Endometrial microvascular endothelial cells (primary cell): ENCODE data around the gene PDCD1. TPM values are rescaled to one million over a fixed set of nuclear protein-coding genes. Genes with fewer than 3 reads are reported as not detected.

ENCODE experiments used
- in situ Hi-C: cut with HindIII; loops from 2 replicates; pipeline ENCODE4 v1.10.0; 2017; ENCODE audit warnings: low sequenced_read_pairs, low pct_unique_long_range_greater_than_20kb; ENCODE audit errors: inconsistent ontology term
- total RNA-seq: library from RNA; depleted of rRNA; stranded (reverse); fragments of >200 nt; gene quantifications from one replicate; pipeline ENCODE4 v1.2.3, GENCODE V29; 2015; ENCODE audit errors: inconsistent ontology term

Gene PDCD1
- total RNA-seq, 1 donor from 2014 or later: not detected

DNA sequence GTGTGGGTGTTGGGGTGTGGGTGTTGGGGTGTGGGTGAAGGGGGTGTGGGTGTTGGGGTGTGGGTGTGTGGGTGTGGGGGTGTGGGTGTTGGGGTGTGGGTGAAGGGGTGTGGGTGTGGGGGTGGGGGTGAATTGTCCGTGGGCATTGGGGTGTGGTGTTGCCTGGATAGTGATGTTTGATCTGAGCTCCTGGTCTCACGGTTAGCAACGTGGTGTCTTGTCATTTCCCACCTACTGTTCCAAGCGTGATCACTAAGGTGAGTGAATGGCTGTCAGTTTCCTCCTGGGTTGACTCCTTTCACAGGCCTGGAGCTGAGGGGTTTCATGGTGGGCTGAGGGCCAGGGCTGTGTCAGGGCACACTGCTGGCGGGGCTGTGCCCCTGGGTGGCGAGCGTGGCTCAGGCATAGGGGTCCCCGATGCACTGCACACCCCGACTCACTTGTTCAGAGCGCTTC lies 38.1 kb upstream of the PDCD1 start:
- in situ Hi-C loops: no loop called here

DNA sequence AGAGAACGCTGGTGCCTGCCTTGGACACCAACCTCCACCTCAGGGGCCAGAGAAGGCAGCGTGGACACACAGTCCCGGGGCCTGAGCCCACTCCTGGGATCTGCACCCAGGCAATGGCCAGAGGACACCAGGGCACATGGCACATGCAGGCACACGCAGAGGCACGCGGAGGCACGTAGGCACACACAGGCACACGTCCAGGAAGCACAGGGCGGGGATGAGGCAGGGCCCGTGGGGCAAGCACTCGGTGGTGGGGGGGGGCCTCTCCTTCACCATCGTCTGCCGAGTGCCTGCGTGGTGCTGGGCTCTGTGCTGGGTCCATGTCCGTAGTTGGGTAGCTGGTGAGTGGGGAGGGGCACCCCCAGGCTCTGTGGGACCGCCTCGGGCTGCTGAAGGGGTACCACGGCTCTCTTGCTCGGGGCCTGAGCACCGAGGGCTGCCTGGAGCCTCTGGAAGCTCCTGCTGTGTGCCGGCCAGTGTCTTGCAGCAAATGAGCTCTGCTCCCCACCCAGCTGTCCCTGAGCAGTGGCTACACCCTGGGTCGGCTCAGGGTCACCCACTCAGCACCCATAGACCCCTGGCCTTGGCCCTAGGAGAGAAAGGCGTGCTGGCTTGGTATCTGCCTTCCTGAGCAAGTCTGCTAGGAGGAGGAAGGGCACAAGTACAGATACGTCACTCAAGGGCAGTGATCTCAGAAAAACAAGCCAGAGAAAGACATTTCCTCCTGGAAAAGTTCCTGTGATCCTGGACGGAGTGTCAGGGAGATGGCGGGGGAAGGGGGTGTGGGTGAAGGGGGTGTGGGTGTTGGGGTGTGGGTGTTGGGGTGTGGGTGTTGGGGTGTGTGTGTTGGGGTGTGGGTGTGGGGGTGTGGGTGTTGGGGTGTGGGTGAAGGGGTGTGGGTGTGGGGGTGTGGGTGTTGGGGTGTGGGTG lies 37.3 kb upstream of the PDCD1 start:
- in situ Hi-C loops: no loop called here

DNA sequence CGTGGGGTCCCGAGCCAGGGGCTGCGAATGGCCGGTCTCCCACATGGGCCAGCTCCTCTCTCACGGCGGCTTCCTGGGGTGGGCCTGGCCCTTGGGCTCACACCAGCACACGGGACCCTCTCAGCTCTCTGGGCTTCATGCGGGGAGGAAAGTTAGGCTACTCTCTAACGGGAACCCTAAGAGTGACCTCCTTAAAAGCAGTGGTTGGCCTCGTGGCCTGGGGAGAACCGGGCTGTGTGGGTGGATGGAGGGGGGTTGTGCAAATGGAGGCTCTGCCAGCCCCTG lies 36.7 kb upstream of the PDCD1 start:
- in situ Hi-C loops: no loop called here

DNA sequence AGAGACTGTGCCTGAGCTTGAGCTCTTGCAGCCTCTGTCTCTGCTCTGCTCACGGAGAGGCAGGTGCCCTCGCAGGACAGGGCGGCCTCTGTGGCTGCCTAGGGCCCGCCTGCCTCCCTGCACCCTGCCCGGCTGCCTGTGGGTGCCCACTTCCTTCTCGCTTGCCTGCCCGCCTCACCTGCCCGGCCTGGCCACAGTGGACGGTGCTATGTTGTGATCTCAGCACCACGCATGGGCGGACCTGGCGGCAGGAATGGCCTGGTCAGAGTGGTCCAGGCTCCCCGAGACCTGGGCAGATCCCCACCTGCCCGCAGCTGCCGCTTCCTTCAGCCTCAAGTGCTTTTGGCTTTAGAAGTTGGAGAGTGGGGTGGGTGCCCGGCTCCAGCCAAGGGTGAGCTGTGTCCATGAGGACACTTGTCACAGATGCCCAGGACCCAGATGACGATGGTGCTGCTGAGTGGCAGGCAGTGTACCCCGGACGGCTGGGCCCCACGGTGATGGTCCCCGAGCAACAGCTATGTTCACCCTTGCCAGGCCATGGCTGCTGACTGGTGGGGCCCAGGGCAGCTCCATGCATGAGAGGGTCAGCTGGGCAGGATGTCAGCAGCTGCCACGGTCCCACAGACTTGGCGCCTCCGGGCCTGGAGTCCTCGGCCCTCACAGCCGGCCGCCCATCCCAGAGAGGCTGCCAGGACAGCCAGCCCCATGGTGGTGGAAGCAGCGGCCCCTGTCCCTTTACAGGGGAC lies 36.2 kb upstream of the PDCD1 start:
- in situ Hi-C loops: no loop called here

DNA sequence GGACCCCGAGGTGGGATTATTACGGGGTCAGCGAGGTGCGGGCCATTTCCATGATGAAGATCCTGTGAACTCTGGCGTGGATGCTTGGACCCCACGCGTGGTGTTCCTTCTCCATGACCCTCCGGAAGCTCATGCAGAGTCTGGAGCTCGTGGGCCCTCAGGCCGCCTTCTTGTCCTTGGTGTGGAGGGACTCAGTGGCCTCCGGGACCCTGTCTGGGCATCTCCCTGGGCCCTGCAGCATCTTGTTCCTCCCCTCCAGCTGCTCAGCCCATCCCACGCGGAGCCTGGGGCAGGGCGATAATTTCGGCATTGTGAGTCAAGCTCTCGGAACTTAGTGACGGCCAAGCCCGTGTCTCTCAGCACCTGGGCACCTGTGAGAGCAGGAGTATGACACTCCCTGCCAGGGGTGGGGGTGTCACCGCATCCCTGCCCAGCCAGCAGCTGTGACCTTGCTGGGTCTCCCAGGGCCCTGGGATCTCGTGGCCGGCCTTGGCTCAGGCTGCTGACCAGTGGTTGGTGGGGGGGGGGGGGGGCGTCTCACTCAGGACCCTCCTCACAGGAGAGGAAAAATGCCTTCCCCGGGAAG lies 35.5 kb upstream of the PDCD1 start:
- in situ Hi-C loops: no loop called here

DNA sequence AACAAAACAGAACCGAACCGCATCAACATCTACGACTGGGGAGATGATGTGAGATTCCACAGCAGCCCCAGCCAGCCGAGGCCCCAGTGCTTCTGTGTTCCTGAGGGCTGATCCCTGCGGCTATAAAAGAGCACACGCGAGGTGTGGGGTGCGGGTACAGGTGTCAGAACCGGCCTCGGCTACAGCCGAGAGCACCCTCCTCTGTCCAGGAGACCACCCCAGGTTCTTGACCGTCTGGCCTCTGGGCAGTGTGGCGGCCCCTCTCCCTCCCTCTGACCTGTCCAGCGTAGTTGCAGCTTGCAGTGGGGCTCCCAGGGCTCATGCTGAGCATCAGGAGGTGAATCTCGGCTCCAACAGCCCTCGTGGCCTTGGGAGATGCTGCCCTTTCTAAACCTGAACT lies 34.6 kb upstream of the PDCD1 start:
- in situ Hi-C loops: no loop called here

DNA sequence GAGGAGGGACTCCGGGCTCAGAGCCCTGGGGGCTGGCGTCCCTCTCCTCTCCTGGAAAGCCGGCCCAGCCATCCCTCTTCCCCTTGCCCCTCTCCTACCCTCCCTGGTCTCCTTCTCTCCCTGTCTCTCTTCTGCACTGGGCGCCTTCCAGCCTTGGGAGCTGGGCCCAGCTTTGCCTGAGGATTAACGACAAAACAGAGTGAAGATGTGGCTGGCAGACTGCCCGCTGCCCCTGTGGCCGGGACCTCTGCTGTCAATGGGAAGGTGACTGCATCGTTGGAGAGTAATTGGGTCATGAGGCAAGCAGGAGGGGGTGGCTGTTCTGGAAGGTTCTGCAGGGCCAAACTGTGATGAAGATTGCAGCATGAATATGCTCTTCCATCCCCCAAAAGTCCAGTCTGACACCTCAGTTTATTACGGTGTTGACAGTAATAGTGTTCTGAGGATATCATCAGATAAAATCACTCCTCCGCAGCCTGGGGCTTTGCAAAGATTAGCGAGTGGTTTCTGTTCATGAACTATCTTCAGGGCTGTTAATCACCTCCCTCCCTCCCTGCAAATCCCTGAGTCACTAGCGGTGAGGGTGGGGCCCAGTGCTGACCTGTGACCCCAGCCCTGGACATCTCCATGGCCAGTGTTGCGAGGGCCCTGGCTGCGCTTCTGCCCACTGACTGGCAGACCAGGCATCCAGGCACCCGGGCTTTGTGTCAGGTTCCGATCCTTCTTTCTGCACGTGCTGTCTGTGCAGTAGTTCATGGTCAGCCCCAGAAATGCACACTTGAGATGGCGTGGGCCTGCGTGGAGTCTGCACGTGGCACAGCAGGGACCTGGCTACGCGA lies 33.8 kb upstream of the PDCD1 start:
- in situ Hi-C loops: no loop called here

DNA sequence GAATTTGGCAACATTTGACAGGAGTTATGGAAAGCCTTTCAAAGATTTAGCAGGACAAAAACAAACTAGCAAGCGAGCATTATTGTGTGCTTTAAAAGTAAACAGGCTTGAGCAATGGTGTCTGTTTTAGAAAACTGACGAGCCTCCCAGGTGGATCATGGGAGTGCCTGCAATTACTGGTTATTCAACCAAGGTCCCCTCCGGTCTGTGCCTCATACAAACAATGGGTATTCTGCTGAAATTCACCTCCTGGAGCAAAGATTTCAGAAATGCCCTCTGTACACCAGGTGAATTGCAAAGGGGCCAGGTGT lies 33.2 kb upstream of the PDCD1 start:
- in situ Hi-C loops: no loop called here

DNA sequence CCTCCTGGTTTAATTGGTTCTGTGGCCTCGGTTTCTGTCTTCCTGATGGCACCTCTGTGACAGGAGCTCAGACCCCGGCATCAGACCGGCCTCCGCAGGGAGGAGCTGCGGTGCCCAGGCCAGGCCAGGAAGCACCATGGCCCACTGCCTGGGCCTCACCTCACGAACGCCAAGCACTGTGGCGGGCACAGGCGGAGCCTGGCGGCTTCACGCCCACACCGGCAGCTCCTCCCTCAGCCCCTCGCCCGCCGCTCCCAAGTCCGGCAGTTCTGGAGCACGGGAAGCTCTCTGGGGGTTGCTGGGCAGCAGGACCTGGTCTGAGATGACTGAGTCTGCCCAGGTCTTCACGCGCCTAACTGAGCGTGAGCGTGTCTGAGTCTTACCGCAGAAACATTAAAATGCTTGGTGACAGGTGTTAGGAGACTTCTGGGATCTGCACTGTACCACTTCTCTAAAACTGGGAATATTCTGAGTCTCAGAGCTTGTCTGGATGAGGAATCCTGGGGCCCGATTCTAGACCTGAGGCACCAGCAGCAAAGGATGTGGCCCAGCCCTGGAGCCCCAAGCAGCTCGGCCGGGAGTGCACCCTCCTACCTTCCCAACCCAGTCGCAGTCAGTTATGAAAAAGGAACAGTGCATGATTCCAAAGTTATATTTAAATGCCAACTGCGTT lies 32.8 kb upstream of the PDCD1 start:
- in situ Hi-C loops: no loop called here

DNA sequence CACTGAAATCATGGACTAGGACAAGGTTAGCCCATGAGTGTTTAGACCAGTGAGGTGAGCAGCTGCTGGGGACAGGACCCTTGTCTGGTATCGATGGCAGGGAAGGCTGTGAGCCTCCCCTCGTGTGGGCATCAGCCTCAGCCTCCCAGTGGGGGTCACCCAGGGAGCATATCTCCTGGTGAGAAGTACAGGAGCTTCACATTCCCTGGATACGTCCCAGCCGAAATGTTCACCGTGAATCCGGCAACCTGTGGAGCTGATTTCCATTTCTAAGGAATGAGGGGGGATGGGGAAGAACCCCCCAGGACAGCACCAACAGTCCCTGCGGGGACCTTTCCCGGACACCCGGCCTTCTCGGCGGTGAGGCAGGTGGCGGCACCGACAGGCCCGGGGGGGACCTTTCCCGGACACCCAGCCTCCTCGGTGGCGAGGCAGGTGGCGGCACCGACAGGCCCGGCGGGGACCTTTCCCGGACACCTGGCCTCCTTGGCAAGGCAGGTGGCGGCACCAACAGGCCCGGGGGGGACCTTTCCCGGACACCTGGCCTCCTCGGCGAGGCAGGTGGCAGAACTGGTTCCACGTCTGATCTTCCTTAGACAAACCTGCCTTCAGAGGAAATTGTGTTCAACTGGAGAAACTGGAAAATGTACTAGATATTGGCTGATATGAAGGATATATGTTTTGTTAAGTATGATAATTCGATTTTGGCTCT lies 32.0 kb upstream of the PDCD1 start:
- in situ Hi-C loops: no loop called here

DNA sequence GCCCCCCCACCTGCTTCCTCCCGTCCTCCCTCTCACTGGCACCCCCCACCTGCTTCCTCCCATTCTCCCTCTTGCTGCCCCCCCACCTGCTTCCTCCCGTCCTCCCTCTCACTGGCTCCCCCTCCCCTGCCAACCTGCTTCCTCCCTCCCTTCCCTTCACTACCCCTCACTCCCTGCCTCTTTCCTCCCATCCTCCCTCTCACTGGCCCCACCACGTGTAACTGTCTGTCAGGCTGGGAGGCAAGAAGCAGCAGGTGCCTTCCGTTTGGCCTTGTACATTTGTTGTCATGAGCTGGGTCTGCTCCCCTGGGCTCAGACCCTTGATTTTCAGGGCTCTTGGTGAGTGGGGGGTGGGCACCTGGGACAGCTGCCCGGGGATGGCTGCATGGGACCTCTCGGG lies 29.9 kb upstream of the PDCD1 start:
- in situ Hi-C loops: no loop called here

DNA sequence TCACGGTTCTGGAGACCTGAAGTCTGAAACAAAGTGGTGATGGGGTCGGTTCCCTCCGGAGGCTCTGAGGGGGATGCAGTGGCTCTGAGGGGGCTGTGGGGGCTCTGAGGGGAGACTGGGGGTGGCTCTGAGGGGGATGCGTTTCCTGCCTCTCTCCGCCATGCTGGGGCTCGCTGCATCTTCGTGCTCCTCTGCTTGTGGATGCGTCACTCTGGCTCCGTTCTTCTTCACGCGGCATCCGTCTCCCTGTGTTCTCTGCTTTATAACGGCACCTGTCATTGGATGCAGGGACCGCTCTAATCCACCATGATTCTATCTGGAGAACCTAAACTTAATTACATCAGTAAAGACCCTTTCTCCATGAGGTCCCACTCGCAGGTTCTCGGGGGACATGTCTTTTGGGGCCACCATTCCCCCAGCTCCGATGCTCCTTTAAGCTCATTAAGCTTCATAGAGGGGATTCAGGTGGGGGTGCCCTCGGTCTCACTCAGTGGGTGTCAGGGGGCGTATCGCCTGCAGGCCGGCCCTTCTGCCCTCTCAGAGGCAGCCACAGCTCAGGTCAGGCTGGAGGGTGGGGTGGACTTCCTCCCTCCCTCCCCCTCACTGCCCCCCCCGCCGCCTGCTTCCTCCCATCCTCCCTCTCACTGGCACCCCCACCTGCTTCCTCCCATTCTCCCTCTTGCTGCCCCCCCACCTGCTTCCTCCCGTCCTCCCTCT lies 29.3 kb upstream of the PDCD1 start:
- in situ Hi-C loops: no loop called here

DNA sequence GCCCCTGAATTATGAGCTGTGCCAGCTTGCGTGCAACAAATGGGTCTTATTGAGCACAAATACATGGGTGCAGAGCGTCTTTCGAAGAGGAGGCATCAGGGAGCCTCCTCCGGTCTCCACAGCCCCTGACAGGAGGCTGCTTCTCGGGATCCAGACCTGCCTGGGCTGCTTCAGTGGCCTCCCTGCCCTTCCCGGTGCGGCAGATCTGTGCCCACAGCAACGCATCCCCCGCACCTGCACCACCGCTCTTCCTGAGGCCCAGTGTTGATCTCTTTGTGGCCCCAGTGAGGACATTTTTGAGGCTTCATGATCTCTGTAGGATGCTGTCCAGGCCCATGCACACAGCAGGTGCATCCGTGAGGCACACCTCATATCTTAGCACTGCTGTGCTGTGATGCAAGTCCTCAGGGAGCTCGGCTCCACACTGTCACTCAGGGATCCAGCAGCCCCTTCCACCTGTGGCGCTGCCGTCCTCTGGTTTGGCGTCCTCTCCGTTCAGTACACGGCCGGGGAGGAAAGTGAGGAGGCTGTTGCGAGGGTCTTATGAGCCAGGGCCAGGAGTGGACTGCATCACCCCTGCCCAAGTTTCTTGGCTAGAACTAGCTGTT lies 28.2 kb upstream of the PDCD1 start:
- in situ Hi-C loops: no loop called here

DNA sequence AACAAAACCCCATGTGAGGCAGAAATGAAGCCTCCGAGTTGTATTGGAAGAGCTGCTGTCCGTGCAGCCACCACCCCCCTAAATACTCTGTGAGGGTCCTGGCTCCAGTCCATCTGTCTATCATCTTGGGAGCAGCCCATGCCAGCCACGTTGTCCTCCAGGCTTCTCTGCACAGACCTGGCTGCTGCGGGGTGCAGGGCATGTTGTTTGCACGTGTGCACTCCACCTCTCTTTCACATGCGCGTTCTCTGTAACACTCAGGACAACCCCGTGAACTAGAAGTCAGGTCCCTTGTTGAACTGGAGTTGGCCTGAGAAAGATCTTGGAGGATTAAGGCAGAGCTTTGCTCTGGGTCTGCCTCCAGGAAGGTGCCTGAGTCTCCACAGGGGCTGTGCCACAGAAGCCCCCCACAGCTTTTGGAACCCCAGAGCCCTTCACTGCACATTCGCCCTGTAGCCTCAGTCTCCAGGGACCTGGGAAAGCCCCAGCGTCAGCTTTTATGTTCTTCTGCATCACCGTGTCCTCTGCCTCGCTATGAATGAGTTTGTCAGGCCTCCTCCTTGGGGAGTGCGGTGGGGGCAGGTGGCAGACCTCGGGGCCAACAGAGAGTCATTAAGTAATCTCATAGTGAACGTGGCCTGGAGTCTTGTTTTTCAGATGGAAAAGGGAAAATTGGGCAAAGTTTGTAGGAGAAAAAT lies 27.4 kb upstream of the PDCD1 start:
- in situ Hi-C loops: no loop called here

DNA sequence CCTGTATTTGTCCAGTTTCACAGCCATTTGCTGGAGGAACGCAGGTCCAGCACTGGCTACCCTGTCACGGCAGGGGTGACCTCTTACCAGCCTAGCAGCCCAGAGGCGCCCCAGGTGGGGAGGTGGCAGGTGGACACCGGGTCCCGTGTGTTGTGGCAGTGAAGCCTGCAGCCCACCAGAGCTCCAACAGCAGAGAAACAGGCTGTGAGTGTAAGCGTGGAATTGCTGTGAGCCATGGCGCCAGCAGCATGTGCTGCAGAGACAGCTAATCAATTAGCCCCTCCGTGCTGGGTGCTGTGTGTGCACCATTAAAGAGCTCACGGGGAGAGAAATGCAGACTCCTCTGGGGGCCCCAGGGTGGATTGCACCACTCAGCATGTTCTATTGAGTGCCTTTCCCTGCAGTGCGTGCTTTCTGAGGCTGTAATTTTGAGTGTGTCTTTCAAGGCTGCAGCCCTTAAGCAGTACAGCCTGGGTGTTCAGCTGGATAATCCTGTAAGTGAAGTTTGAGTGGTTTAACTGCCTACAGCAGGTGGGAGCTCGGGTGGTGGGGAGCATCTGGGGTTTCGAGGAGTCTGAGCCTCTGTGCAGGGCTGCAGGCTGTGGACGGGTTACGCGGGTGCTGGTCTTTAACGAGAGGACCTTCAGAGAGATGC lies 26.7 kb upstream of the PDCD1 start:
- in situ Hi-C loops: no loop called here

DNA sequence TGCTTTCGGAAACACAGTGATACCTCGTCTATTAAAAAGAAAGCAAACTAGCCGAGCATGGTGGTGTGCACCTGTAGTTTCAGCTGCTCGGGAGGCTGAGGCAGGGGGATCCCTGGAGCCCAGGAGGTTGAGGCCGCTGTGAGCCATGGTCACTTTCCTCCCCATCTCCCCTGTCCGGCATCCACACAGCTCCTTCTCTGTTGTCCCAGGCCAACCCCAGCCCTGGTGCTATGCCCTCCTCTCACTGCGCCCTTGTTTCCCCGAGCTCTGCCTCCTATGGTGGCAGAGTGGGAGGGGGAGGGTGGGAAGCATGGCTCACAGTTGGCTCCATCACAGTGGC lies 26.2 kb upstream of the PDCD1 start:
- in situ Hi-C loops: no loop called here
